Measurements from ENCODE around the gene MYBPH. TPM values are rescaled to one million over a fixed set of nuclear protein-coding genes. Genes with fewer than 3 reads are reported as not detected.
A peak's percentile ranks its signal among the peaks of the same experiment; 100 is the strongest.

MYBPH gene
- total and polyA plus RNA-seq, 2 experiments from 2014 or later = not detected

- TF ChIP-seq ETS1 (IDR thresholded peaks at IDR 0.05) (no peak), JUNB (IDR thresholded peaks at IDR 0.05; ENCODE audit: unreplicated experiment) (no peak), CTCF (conservative IDR thresholded peaks at IDR 0.05; ENCODE audit: low read depth in 2 of 2) (no peak)
Measured at GRCh38 chr1:203180611-203181330, 5.1 kb upstream of the MYBPH start (continued).

DNA sequence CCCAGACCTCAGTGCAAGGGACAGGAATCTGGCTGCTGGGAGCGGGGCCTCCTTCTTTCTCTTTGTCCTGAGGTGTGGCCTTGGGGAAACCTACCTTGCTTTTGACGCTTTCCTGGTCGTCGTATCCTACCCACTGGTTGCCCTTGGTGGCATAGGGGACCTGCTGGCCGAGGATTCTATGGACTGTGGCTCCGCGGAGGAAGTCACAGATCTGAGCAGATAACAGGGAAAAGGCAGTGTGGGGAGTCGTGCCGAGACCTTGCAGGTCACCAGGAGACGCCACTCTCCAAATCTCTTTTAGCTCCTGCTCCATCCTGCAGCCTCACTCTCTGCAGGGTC is 4.0 kb upstream of the MYBPH start:
- Histone ChIP-seq H3K27ac (ENCODE audit: low read depth) (no peak overlapping the region), H3K4me2 (no peak overlapping the region), H3K36me3 (ENCODE audit: insufficient read depth) (no peaks in the 10 kb centered on the region), H3K4me1 (ENCODE audit: insufficient read depth) (no peaks in the 10 kb centered on the region), H3K27me3 (ENCODE audit: insufficient read depth) (no peaks in the 10 kb centered on the region), H3K9me2 (ENCODE audit: insufficient read depth) (0 out of 2 replicates have a peak, but pooled peaks cover 5% of the 10 kb centered on the region), H3K4me3 (no peak overlapping the region), H3K79me2 (replicated peaks; ENCODE audit: insufficient read depth) (no peaks in the 10 kb centered on the region), H4K20me1 (replicated peaks; ENCODE audit: insufficient read depth) (no peaks in the 10 kb centered on the region), H2AFZ (0 out of 2 replicates have a peak overlapping the region, but pooled peaks have one; percentile 47), H3F3A (replicated peaks; ENCODE audit: low read depth) (no peaks in the 10 kb centered on the region)
- no peaks in the 10 kb centered on the region for H3K36me3 Mint-ChIP-seq (ENCODE audit: low read depth)
- no peak overlapping the region for H3K4me3 Mint-ChIP-seq
- no peak overlapping the region for H3K27ac Mint-ChIP-seq
- no peaks in the 10 kb centered on the region for H3K9me3 Mint-ChIP-seq
- ATAC-seq (no peak), DNase-seq (ENCODE audit: low spot score) (no peak)
- H3K4me1 Mint-ChIP-seq = peaks cover 17% of the 10 kb centered on the region
- peaks cover 11% of the 10 kb centered on the region for H3K27me3 Mint-ChIP-seq (ENCODE audit: insufficient read depth, low read depth, poor library complexity)
- no peak for TF ChIP-seq ZNF462 (CRISPR knock-in tag; IDR thresholded peaks at IDR 0.05)
- TF ChIP-seq STAT1 (IDR thresholded peaks at IDR 0.05; ENCODE audit: unreplicated experiment) = no peak
- TF ChIP-seq POLR2AphosphoS5 (IDR thresholded peaks at IDR 0.05; ENCODE audit: low read depth) = no peak
- TF ChIP-seq ETS1 (IDR thresholded peaks at IDR 0.05) = no peak
- no peak for TF ChIP-seq ZNF331 (CRISPR knock-in tag; IDR thresholded peaks at IDR 0.05; ENCODE audit: low read depth)
- no peak for TF ChIP-seq NANOG (IDR thresholded peaks at IDR 0.05; ENCODE audit: borderline replicate concordance)
- no peak for TF ChIP-seq CTCF (conservative IDR thresholded peaks at IDR 0.05; ENCODE audit: low read depth in 2 of 2)
